ENCODE data around the gene P4HA2. TPM values are rescaled to one million over a fixed set of nuclear protein-coding genes. Genes with fewer than 3 reads are reported as not detected.

The P4HA2 gene
- total RNA-seq, 1 donor from 2014 or later = 38.5 TPM

DNA sequence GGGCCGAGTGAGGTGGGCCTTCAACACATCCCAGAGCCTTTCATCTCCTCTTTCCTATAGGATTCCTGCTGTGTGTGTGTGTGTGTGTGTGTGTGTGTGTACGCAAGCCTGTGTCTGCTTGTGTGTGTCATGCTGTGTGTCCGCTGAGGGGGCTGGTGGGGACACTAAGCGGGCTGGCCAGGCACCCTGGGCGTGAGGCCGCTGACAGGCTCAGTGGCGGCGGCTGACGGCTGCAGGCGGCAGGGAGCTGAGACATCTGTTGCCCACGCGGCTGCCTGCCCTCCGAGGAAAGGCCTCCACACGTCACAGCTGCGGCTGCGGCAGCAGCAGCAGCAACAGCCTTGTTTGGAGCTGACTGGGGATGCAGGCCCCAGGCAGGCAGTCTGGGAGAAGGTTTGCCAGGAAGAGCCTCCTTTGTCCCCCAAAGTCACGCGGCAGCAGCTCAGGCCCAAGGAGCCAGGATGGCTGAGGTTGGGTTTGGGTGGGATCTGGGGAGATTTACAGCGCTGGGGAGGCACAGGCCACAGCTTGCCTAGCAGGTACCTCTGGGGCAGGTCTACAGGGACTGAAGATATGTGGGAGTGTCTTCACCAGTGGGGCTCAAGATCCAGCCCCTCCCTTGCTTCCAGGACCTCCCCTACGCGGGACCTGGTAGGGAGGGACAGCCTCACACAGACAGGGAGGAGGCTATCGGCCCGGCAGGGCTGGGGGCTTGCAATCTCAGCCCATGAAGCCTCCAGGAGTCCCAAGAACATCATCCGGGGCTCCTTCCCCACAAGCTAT is 31.6 kb upstream of the P4HA2 start:
- Mint-ChIP-seq H3K36me3 (peaks cover 11% of the 10 kb centered on the region), H3K27me3 (no peaks in the 10 kb centered on the region), H3K4me3 (peak overlapping the region; percentile 87), H3K27ac (peak overlapping the region; percentile 79), H3K9me3 (no peaks in the 10 kb centered on the region), H3K4me1 (ENCODE audit: unreplicated experiment) (peaks cover 33% of the 10 kb centered on the region)
- DNase-seq (ENCODE audit: extremely low spot score, unreplicated experiment) = peak; percentile 74
- TF ChIP-seq, protein P1, sequence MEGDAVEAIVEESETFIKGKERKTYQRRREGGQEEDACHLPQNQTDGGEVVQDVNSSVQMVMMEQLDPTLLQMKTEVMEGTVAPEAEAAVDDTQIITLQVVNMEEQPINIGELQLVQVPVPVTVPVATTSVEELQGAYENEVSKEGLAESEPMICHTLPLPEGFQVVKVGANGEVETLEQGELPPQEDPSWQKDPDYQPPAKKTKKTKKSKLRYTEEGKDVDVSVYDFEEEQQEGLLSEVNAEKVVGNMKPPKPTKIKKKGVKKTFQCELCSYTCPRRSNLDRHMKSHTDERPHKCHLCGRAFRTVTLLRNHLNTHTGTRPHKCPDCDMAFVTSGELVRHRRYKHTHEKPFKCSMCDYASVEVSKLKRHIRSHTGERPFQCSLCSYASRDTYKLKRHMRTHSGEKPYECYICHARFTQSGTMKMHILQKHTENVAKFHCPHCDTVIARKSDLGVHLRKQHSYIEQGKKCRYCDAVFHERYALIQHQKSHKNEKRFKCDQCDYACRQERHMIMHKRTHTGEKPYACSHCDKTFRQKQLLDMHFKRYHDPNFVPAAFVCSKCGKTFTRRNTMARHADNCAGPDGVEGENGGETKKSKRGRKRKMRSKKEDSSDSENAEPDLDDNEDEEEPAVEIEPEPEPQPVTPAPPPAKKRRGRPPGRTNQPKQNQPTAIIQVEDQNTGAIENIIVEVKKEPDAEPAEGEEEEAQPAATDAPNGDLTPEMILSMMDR (conservative IDR thresholded peaks at IDR 0.05) = no peak

DNA sequence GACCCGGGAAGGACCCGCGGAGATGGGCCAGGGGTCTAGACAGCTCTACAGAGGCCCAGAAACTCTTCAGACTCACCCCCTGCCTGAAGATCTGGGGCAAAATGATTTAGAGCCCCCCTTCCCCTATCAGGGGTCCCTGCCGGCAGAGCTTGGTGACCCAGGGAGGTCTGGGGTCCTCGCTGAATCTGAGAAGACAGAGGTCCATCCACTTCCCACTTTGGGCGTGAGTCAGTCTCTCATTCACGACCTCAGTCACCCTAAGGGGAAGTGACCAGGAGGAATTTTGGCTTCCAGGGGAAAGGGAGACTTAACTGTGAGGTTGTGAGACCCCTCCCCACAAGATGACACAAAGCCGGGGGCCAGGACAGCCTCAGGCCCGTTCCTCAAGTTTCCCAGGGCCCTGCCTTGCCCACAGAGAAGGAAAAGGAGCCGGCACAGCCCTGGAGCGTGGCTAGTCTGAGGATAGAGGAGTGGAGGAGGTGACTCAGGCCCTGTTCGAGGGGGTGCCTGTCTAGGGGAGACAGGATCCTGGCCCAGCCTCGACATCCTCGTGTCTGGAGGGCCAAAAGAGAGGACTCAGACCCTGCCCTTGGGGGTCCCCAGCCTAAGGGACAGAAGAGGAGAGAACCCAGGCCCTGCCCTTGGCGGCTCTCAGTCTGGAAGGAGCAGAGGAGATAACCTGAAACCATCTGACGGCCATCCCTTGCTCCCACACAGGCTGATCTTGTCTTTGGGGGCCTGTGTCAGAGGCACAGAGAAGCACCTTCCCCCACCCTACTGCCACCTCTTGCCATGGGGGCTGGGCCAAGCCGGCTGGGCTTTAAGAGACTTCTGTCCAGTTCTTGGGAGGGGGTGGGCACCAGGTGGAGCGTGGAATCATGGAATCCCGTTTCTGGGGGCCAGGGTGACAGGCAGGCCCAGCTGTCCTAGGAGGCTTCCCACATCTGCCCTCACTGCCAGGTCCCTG is 30.7 kb upstream of the P4HA2 start:
- Mint-ChIP-seq H3K4me3 (peak overlapping the region; percentile 87), H3K9me3 (no peaks in the 10 kb centered on the region), H3K4me1 (ENCODE audit: unreplicated experiment) (peaks cover 30% of the 10 kb centered on the region), H3K36me3 (peaks cover 11% of the 10 kb centered on the region), H3K27ac (peak overlapping the region; percentile 79), H3K27me3 (no peaks in the 10 kb centered on the region)
- TF ChIP-seq, protein P1 (conservative IDR thresholded peaks at IDR 0.05) = no peak
- peak; percentile 65 for DNase-seq (ENCODE audit: extremely low spot score, unreplicated experiment)

- peak within 1 kb of the TSS; percentile 87 for H3K4me3 Mint-ChIP-seq
- TF ChIP-seq, protein P1 (conservative IDR thresholded peaks at IDR 0.05) = no peak
- H3K27ac Mint-ChIP-seq = peak within 1 kb of the TSS; percentile 69
- H3K27me3 Mint-ChIP-seq = no peaks in the 10 kb centered on the region
- H3K9me3 Mint-ChIP-seq = no peaks in the 10 kb centered on the region
- H3K4me1 Mint-ChIP-seq (ENCODE audit: unreplicated experiment) = peaks cover 28% of the 10 kb centered on the region
- DNase-seq (ENCODE audit: extremely low spot score, unreplicated experiment) = peak; percentile 76
- H3K36me3 Mint-ChIP-seq = peaks cover 11% of the 10 kb centered on the region
Measured at GRCh38 chr5:132257131-132258101, 29.8 kb upstream of the P4HA2 start, which contains the start of gene PDLIM4. PDLIM4 (plus strand) TSS chr5:132257696; CDS start chr5:132257735, 39 bp downstream.

- Mint-ChIP-seq H3K4me1 (ENCODE audit: unreplicated experiment) (peaks cover 21% of the 10 kb centered on the region), H3K36me3 (peaks cover 8% of the 10 kb centered on the region), H3K27me3 (no peaks in the 10 kb centered on the region), H3K9me3 (no peaks in the 10 kb centered on the region), H3K4me3 (peak overlapping the region; percentile 85), H3K27ac (peak overlapping the region; percentile 43)
- TF ChIP-seq, protein P1 (conservative IDR thresholded peaks at IDR 0.05) = no peak
- DNase-seq (ENCODE audit: extremely low spot score, unreplicated experiment) = no peak
Measured at GRCh38 chr5:132256783-132257130, 29.1 kb upstream of the P4HA2 start.
